Peyer's patch (tissue), 4 donors: ENCODE measurements around the gene IL1RAPL1. TPM values are rescaled to one million over a fixed set of nuclear protein-coding genes. Genes with fewer than 3 reads are reported as not detected.

Experiments used
- DNase-seq, 3 donors: peaks; one replicate each; pipeline ENCODE4 v3.0.0-alpha.2; 2017 to 2019
- H3K27ac ChIP-seq, 4 donors: fragments of 200-600 bp; sonication (generic); one replicate each; pipeline ENCODE4 v1.5.1; 2016 to 2019
- H3K27me3 ChIP-seq, 2 donors: fragments of 200-600 bp; sonication (generic); one replicate each; pipeline ENCODE4 v1.5.1; 2019
- H3K36me3 ChIP-seq, 3 donors: fragments of 200-600 bp; sonication (generic); one replicate each; pipeline ENCODE4 v1.5.1; 2016 to 2019
- H3K4me1 ChIP-seq, 4 donors: fragments of 200-600 bp; sonication (generic); one replicate each; pipeline ENCODE4 v1.5.1; 2016 to 2019
- H3K4me3 ChIP-seq, 4 donors: fragments of 200-600 bp; sonication (generic); 1 replicate in 3 of 4; 2 replicates in 1 of 4; pipeline ENCODE4 v1.5.1; 2016 to 2019; ENCODE audit warnings: mild to moderate bottlenecking in 1 of 4
- H3K9me3 ChIP-seq, 4 donors: fragments of 200-600 bp; sonication (generic); one replicate each; pipeline ENCODE4 v1.5.1; 2016 to 2019; ENCODE audit warnings: mild to moderate bottlenecking in 1 of 4
- POLR2A ChIP-seq, 2 donors: fragments of 450-650 bp; IDR thresholded peaks; one replicate each; pipeline ENCODE4 v1.5.1; 2017; ENCODE audit warnings: antibody characterized with exemption in 2 of 2, mild to moderate bottlenecking in 2 of 2, moderate library complexity in 2 of 2
- total RNA-seq, 4 donors: library from RNA; depleted of rRNA; stranded (reverse); fragments of >200 nt; gene quantifications; one replicate each; pipeline ENCODE4 v1.1.0, GENCODE V29; 2016
- TF ChIP-seq, protein P1 (sequence below), 6 experiments: fragments of 450-650 bp in 4 of 6; fragments of 200-600 bp in 2 of 6; sonication (generic) in 1 of 6; IDR thresholded peaks; one replicate each; pipeline ENCODE4 v1.5.1; 2017 to 2019; ENCODE audit warnings: antibody characterized with exemption in 6 of 6, mild to moderate bottlenecking in 3 of 6, moderate library complexity in 1 of 6

The IL1RAPL1 gene
- total RNA-seq, 4 donors from 2014 or later: not detected

- H3K9me3 ChIP-seq: no peaks in the 10 kb centered on the region
- H3K4me1 ChIP-seq: no peaks in the 10 kb centered on the region
- H3K36me3 ChIP-seq: no peaks in the 10 kb centered on the region
- H3K4me3 ChIP-seq: no peak overlapping the region
- no peak for DNase-seq
- H3K27ac ChIP-seq: no peak overlapping the region
- H3K27me3 ChIP-seq: no peaks in the 10 kb centered on the region
- no peak for TF ChIP-seq POLR2A (IDR thresholded peaks at IDR 0.05)
- TF ChIP-seq, protein P1, sequence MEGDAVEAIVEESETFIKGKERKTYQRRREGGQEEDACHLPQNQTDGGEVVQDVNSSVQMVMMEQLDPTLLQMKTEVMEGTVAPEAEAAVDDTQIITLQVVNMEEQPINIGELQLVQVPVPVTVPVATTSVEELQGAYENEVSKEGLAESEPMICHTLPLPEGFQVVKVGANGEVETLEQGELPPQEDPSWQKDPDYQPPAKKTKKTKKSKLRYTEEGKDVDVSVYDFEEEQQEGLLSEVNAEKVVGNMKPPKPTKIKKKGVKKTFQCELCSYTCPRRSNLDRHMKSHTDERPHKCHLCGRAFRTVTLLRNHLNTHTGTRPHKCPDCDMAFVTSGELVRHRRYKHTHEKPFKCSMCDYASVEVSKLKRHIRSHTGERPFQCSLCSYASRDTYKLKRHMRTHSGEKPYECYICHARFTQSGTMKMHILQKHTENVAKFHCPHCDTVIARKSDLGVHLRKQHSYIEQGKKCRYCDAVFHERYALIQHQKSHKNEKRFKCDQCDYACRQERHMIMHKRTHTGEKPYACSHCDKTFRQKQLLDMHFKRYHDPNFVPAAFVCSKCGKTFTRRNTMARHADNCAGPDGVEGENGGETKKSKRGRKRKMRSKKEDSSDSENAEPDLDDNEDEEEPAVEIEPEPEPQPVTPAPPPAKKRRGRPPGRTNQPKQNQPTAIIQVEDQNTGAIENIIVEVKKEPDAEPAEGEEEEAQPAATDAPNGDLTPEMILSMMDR (IDR thresholded peaks at IDR 0.05): peak in 3 of 6 experiments; percentile 14 to 31 (median 29)
Measured at GRCh38 chrX:29478336-29479069, 891.3 kb downstream of the IL1RAPL1 start.

GRCh38 chrX:29487214-29487613 lies 900.0 kb downstream of the IL1RAPL1 start:
- H3K36me3 ChIP-seq: no peaks in the 10 kb centered on the region
- DNase-seq: no peak
- H3K4me3 ChIP-seq: no peak overlapping the region
- no peak overlapping the region for H3K27ac ChIP-seq
- no peaks in the 10 kb centered on the region for H3K4me1 ChIP-seq
- no peaks in the 10 kb centered on the region for H3K27me3 ChIP-seq
- TF ChIP-seq, protein P1 (IDR thresholded peaks at IDR 0.05): no peak
- no peak for TF ChIP-seq POLR2A (IDR thresholded peaks at IDR 0.05)
- H3K9me3 ChIP-seq: no peaks in the 10 kb centered on the region

DNA sequence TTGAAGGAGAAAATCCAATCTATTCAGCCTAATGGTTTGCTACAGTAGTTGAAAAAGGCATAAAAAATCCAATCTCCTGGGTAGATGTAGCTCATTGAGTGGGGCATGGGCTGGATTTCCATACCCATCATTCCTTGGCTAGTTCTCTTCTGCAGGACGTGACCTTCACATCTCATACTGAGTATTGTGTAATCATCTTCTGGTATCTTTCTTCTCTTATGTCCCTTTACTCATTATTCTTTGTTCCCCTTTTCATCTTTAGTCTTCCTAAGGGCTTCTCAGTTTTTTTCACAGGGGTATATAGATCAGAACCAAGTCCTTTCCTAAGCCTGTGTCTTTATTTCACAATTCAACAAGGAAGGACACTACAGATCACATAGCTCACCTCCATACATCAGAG lies 900.5 kb downstream of the IL1RAPL1 start:
- H3K27ac ChIP-seq: no peak overlapping the region
- no peaks in the 10 kb centered on the region for H3K9me3 ChIP-seq
- no peak overlapping the region for H3K4me3 ChIP-seq
- no peaks in the 10 kb centered on the region for H3K36me3 ChIP-seq
- no peaks in the 10 kb centered on the region for H3K27me3 ChIP-seq
- no peak for TF ChIP-seq POLR2A (IDR thresholded peaks at IDR 0.05)
- TF ChIP-seq, protein P1 (IDR thresholded peaks at IDR 0.05): no peak
- DNase-seq: no peak
- no peaks in the 10 kb centered on the region for H3K4me1 ChIP-seq

- Histone ChIP-seq H3K36me3 (no peaks in the 10 kb centered on the region), H3K27ac (no peak overlapping the region), H3K4me1 (no peaks in the 10 kb centered on the region), H3K9me3 (no peaks in the 10 kb centered on the region), H3K4me3 (no peak overlapping the region), H3K27me3 (no peaks in the 10 kb centered on the region)
- TF ChIP-seq POLR2A (IDR thresholded peaks at IDR 0.05): no peak
- TF ChIP-seq, protein P1 (IDR thresholded peaks at IDR 0.05): no peak
- no peak for DNase-seq
Measured at GRCh38 chrX:29488919-29489318, 901.7 kb downstream of the IL1RAPL1 start.

DNA sequence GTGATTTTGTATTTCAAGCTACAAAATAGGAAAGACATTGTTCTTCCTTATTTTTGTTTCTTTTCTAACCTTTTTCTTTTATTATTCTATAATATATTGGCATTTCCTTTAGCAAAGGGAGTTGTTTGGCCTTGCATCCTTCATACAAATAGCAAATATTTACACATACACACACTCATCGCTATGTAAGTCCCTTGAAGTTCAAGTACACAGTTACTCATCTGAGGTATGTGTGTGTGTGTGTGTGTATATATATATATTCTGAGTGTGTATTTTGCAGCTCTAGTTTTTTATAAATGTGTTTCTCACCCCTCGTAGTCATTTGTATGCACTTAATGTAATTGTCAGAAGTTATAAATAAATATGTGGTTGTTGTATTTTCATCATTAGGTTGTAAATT lies 903.4 kb downstream of the IL1RAPL1 start:
- TF ChIP-seq, protein P1 (IDR thresholded peaks at IDR 0.05): no peak
- TF ChIP-seq POLR2A (IDR thresholded peaks at IDR 0.05): no peak

More for the DNA sequence above, 903.4 kb downstream of the IL1RAPL1 start:
- Histone ChIP-seq H3K36me3 (no peaks in the 10 kb centered on the region), H3K27me3 (no peaks in the 10 kb centered on the region), H3K4me1 (no peaks in the 10 kb centered on the region), H3K27ac (no peak overlapping the region), H3K9me3 (no peaks in the 10 kb centered on the region), H3K4me3 (no peak overlapping the region)
- no peak for DNase-seq
